IMR-90 (cell line): Measurements from ENCODE around the gene SF3A2.
A peak's percentile ranks its signal among the peaks of the same experiment; 100 is the strongest.

Experiments
- BHLHE40 ChIP-seq: fragments of 150-350 bp; IDR thresholded peaks from 2 replicates; pipeline ENCODE4 v1.6.1; 2016; ENCODE audit warnings: mild to moderate bottlenecking, low read depth, low read length
- CEBPB ChIP-seq: IDR thresholded peaks from 2 replicates; pipeline ENCODE4 v1.6.1; 2012; ENCODE audit warnings: low read depth, low read length, improper control_type of control experiment
- FOS ChIP-seq: fragments of 150-350 bp; IDR thresholded peaks from 2 replicates; pipeline ENCODE4 v1.6.1; 2016; ENCODE audit warnings: low read depth, low read length
- MXI1 ChIP-seq: IDR thresholded peaks from 2 replicates; pipeline ENCODE4 v1.6.1; 2012; ENCODE audit warnings: low read depth, mild to moderate bottlenecking, low read length, moderate library complexity, borderline replicate concordance
- NFE2L2 ChIP-seq: fragments of 150-350 bp; IDR thresholded peaks from 2 replicates; pipeline ENCODE4 v1.6.1; 2016; ENCODE audit warnings: low read depth, mild to moderate bottlenecking, low read length
- POLR2A ChIP-seq: IDR thresholded peaks from 2 replicates; pipeline ENCODE4 v1.6.1; 2012; ENCODE audit warnings: mild to moderate bottlenecking, low read depth, low read length
- RAD21 ChIP-seq: IDR thresholded peaks from 2 replicates; pipeline ENCODE4 v1.6.1; 2012; ENCODE audit warnings: low read length, improper control_type of control experiment
- RCOR1 ChIP-seq: IDR thresholded peaks from 2 replicates; pipeline ENCODE4 v1.6.1; 2012; ENCODE audit warnings: mild to moderate bottlenecking, low read length, improper control_type of control experiment; ENCODE audit not compliant: insufficient replicate concordance
- RFX5 ChIP-seq: IDR thresholded peaks from 2 replicates; pipeline ENCODE4 v1.8.0; 2012; ENCODE audit warnings: low read depth, mild to moderate bottlenecking, low read length, moderate library complexity
- TF ChIP-seq, protein P1 (sequence below): conservative IDR thresholded peaks from 2 replicates; pipeline ENCODE4 v1.5.1; 2012; ENCODE audit warnings: mild to moderate bottlenecking, low read depth, low read length, improper control_type of control experiment
- TF ChIP-seq, protein P2 (sequence below): fragments of 150-350 bp; IDR thresholded peaks from 2 replicates; pipeline ENCODE4 v1.6.1; 2017; ENCODE audit warnings: mild to moderate bottlenecking, antibody characterized with exemption, low read length, low read depth

DNA sequence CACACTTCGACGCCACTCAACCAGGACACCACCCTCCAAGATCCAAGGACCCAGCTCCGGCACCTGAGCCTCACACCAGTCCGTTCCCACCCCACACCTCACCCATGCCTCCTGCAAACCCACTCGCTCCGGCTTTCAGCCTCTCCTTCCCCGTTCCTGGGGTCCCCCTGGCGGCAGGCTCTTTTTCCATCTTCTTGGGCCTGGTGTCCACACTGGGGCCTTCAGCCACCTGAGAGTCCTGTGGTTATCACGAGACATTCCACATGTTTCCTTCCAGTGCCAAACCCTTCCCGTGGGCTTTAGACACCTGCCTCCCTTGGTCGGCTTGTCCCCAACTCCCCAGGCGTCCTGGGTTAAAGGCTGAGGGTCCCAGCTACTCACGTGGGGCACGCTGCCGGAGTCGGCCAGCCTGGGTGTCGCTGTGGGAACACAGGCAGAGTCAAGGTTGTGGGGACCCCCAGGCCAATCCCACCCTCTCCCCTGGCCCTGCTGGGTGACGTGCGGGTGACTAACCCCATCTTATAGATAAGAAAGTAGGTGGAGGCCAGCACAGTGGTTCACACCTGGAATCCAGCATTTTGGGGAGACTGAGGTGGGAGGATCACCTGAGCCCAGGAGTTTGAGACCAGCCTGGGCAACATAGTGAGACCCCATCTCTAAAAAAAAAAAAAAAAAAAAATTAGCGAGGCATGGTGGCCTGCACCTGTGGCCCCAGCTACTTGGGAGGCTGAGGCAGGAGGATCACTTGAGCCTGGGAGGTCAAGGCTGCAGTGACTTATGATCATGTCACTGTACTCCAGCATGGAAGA is 17.6 kb downstream of the SF3A2 start:
- TF ChIP-seq, protein P1, sequence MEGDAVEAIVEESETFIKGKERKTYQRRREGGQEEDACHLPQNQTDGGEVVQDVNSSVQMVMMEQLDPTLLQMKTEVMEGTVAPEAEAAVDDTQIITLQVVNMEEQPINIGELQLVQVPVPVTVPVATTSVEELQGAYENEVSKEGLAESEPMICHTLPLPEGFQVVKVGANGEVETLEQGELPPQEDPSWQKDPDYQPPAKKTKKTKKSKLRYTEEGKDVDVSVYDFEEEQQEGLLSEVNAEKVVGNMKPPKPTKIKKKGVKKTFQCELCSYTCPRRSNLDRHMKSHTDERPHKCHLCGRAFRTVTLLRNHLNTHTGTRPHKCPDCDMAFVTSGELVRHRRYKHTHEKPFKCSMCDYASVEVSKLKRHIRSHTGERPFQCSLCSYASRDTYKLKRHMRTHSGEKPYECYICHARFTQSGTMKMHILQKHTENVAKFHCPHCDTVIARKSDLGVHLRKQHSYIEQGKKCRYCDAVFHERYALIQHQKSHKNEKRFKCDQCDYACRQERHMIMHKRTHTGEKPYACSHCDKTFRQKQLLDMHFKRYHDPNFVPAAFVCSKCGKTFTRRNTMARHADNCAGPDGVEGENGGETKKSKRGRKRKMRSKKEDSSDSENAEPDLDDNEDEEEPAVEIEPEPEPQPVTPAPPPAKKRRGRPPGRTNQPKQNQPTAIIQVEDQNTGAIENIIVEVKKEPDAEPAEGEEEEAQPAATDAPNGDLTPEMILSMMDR: peak; percentile 42
- no peak for TF ChIP-seq POLR2A
- no peak for TF ChIP-seq FOS
- no peak for TF ChIP-seq NFE2L2
- no peak for TF ChIP-seq RCOR1
- no peak for TF ChIP-seq CEBPB
- no peak for TF ChIP-seq BHLHE40
- TF ChIP-seq RFX5: no peak
- TF ChIP-seq RAD21: peak; percentile 33; the same call in 1 of the 2 replicates
- TF ChIP-seq MXI1: no peak
- TF ChIP-seq, protein P2, sequence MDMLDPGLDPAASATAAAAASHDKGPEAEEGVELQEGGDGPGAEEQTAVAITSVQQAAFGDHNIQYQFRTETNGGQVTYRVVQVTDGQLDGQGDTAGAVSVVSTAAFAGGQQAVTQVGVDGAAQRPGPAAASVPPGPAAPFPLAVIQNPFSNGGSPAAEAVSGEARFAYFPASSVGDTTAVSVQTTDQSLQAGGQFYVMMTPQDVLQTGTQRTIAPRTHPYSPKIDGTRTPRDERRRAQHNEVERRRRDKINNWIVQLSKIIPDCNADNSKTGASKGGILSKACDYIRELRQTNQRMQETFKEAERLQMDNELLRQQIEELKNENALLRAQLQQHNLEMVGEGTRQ: no peak
